MM.1S (cell line): Measurements from ENCODE around the gene PLA2G12B.

ENCODE experiments used
- CTCF ChIP-seq: fragments of 300-600 bp; sonication (generic); IDR thresholded peaks from 2 replicates; pipeline ENCODE4 v1.5.1; 2016; ENCODE audit warnings: antibody characterized with exemption, low read length, mixed read lengths
- EZH2phosphoT487 ChIP-seq: fragments of 300-600 bp; sonication (generic); IDR thresholded peaks from 2 replicates; pipeline ENCODE4 v1.6.1; 2018; ENCODE audit warnings: antibody characterized with exemption, low read length

GRCh38 chr10:72952189-72952588 lies 2.4 kb downstream of the PLA2G12B start:
- TF ChIP-seq CTCF (no peak), EZH2phosphoT487 (no peak)
